Pancreas (tissue), 10 donors: ENCODE measurements around the gene MEOX1. TPM values are rescaled to one million over a fixed set of nuclear protein-coding genes. Genes with fewer than 3 reads are reported as not detected.

ENCODE experiments used
- ATAC-seq, 4 donors: fragments of 200-7000 bp; cut with Tn5 transposase; one replicate each; pipeline versions ENCODE4 v1.8.0 to v1.9.1; 2020; ENCODE audit warnings: mild to moderate bottlenecking in 4 of 4, moderate library complexity in 4 of 4
- DNase-seq, 6 donors: peaks; one replicate each; pipeline ENCODE4 v3.0.0-alpha.2; 2020
- FAIRE-seq: peaks from 2 replicates; lab custom pipeline; 2012; peaks lifted over from hg19 to GRCh38; lab: Jason Lieb, UNC
- H3K27ac ChIP-seq, 4 donors: fragments of 200-600 bp; sonication (generic); 1 replicate in 3 of 4; 2 replicates in 1 of 4; pipeline versions ENCODE4 v1.5.0 to v1.8.0; 2020
- H3K27me3 ChIP-seq, 4 donors: fragments of 200-600 bp; one replicate each; pipeline ENCODE4 v1.8.0; 2021
- H3K36me3 ChIP-seq, 3 donors: fragments of 200-600 bp; sonication (generic) in 1 of 3; one replicate each; pipeline versions ENCODE4 v1.5.0 to v1.8.0; 2020 to 2021
- H3K4me1 ChIP-seq, 3 donors: fragments of 200-600 bp; one replicate each; pipeline ENCODE4 v1.8.0; 2021
- H3K4me3 ChIP-seq, 4 donors: fragments of 200-600 bp; sonication (generic) in 2 of 4; one replicate each; pipeline versions ENCODE4 v1.5.0 to v1.8.0; 2020 to 2021
- H3K9me3 ChIP-seq, 4 donors: fragments of 200-600 bp; one replicate each; pipeline ENCODE4 v1.8.0; 2021
- WGBS, 2 donors: extraction: QIAGEN DNeasy Blood & Tissue Kit; methylation state at CpG; one replicate each; pipeline ENCODE4 v1.1.7; 2013; 5-methylcytosine and 5-hydroxymethylcytosine counted together
- intact Hi-C, 3 donors: fragments of 100-400 bp; cut with DNase I; formaldehyde crosslinking; loops; one replicate each; pipeline versions ENCODE4 v1.11.1 to v1.14.2; 2022
- polyA plus RNA-seq, 2 donors: library from polyadenylated mRNA; stranded (reverse); fragments of 200-250 nt; gene quantifications; one replicate each; pipeline ENCODE4 v1.2.3, GENCODE V29; 2013
- total RNA-seq, 6 donors: library from RNA; stranded (reverse); fragmentation: NEBNext Ultra II Directional in 4 of 6; extraction: Animal tissue kit (Norgen Biotek cat#: 25700) in 4 of 6; gene quantifications; one replicate each; pipeline versions ENCODE4 v1.2.1 to v1.2.4, GENCODE V29; 2021 to 2023
- TF ChIP-seq, protein P1 (sequence below), 4 donors: fragments of 200-600 bp; sonication (generic) in 3 of 4; IDR thresholded peaks; one replicate each; pipeline versions ENCODE4 v1.5.0 to v1.8.0; 2021; ENCODE audit warnings: antibody characterized with exemption in 4 of 4
- donor health status: healthy with polysubstance abuse.
- donor health status: DM: no; HTN: no; CAD: no; lungs with moderate emphysema.
- donor health status: DM: no; HTN: no; CAD: no.
- donor health status: control.
- donor health status: control.
- donor health status: Bipolar disorder and iron deficiency.
- donor health status: DM: yes; HTN: yes; CAD: no.
- donor health status: DM: no; HTN: no; CAD: no.
- donor health status: DM: no; HTN: no; CAD: no.
- donor health status: DM: yes; HTN: yes; CAD: no.

The MEOX1 gene
- total and polyA plus RNA-seq, 8 donors: 0.28 to 4.3 (median 1.1) TPM

DNA sequence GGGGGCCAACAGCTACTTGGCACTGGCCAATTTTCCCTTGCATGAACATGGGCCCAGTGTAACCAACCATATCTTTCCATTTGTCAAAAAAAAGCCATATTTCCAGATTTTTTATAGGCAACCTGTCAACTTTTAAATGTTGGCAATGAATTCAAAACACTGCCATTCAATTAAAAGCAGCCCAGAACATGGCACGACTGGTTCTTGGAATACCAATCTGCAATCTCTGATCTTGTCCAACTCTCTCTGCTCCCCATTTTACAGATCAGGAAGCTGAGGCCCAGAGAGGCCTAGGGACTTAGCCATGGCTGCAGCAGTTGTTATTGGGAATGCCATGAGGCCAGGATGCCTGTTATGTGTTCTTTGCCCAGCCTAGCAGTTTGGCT lies 8.9 kb upstream of the MEOX1 start:
- no peaks in the 10 kb centered on the region for H3K36me3 ChIP-seq
- TF ChIP-seq, protein P1, sequence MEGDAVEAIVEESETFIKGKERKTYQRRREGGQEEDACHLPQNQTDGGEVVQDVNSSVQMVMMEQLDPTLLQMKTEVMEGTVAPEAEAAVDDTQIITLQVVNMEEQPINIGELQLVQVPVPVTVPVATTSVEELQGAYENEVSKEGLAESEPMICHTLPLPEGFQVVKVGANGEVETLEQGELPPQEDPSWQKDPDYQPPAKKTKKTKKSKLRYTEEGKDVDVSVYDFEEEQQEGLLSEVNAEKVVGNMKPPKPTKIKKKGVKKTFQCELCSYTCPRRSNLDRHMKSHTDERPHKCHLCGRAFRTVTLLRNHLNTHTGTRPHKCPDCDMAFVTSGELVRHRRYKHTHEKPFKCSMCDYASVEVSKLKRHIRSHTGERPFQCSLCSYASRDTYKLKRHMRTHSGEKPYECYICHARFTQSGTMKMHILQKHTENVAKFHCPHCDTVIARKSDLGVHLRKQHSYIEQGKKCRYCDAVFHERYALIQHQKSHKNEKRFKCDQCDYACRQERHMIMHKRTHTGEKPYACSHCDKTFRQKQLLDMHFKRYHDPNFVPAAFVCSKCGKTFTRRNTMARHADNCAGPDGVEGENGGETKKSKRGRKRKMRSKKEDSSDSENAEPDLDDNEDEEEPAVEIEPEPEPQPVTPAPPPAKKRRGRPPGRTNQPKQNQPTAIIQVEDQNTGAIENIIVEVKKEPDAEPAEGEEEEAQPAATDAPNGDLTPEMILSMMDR (IDR thresholded peaks at IDR 0.05): no peak
- WGBS, 2 donors: 33 to 39% methylated on average over 1 of the region's 1 CpG
- no peaks in the 10 kb centered on the region for H3K27me3 ChIP-seq
- FAIRE-seq (no peak), ATAC-seq (no peak), DNase-seq (no peak)
- intact Hi-C loops: no loop called here
- H3K27ac ChIP-seq: no peak overlapping the region
- no peaks in the 10 kb centered on the region for H3K9me3 ChIP-seq
- H3K4me3 ChIP-seq: no peak overlapping the region
- peaks cover 0 to 9% (median 0%) of the 10 kb centered on the region in 3 donors for H3K4me1 ChIP-seq

DNA sequence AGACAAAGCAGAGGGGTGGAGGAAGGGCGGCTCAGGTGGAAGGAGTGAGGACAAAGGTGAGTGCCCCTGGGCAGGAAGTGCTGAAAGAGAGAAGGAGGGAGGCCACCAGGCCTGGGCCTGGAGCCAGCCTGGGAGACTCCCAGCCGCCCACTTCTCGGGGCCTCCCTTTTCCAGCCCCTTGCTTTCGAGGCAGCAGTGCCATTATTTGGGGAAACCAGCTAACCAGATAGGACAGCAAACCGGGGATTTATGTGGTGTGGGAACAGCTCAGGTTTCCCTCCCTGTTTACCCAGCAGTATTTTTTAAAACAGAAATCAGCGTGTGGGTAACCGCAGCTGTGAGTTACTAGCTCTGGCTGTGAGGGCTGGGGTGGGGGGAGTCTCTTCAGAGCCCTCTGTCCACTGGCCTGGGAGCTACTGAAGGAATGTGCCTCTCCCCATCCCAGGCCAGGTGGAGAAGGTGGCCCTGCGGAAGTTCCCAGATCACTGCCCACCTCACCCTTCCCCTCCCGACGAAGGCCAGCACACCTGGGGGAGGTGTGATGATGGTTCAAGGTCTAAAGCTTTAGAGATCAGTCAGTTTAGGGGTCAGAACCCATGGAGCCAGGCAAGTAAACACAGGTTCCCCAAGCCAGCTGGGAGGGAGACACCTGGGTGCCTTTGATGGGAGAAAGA lies 8.4 kb upstream of the MEOX1 start:
- WGBS, 2 donors: 40 to 41% methylated on average over 10 of the region's 10 CpGs
- DNase-seq (peak in 2 of 6 donors; percentile 17), ATAC-seq (peak; percentile 29 to 69 (median 46)), FAIRE-seq (no peak)
- H3K27me3 ChIP-seq: no peaks in the 10 kb centered on the region
- intact Hi-C loops: no loop called here
- peaks cover 0 to 9% (median 0%) of the 10 kb centered on the region in 3 donors for H3K4me1 ChIP-seq
- no peaks in the 10 kb centered on the region for H3K9me3 ChIP-seq
- no peak overlapping the region for H3K27ac ChIP-seq
- H3K4me3 ChIP-seq: no peak overlapping the region
- TF ChIP-seq, protein P1 (IDR thresholded peaks at IDR 0.05): no peak
- H3K36me3 ChIP-seq: no peaks in the 10 kb centered on the region

DNA sequence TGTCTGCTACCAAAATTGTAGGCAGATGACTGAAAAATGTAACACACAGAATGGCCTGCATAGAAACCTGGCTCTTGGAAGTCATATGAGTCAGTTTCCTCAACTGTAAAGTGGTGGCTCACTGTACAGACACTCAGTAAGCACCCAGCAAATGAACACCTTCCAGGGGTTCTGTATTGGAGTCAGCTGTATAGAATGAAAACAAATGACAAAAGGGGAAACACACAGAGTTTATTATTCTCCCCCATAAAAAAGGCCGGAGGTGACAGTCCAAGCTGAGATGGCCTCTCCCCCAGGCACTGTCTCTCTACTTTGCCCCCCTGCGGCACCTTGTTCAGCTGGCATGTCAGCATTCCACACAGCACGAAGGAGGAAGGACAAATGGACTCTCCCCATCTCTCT lies 6.2 kb upstream of the MEOX1 start:
- DNase-seq (no peak), ATAC-seq (no peak), FAIRE-seq (no peak)
- Histone ChIP-seq H3K36me3 (no peaks in the 10 kb centered on the region), H3K4me3 (no peak overlapping the region), H3K9me3 (no peaks in the 10 kb centered on the region), H3K27ac (no peak overlapping the region), H3K27me3 (no peaks in the 10 kb centered on the region), H3K4me1 (peaks cover 0 to 9% (median 0%) of the 10 kb centered on the region in 3 donors)
- 60 to 63% methylated on average over 3 of the region's 3 CpGs for WGBS, 2 donors
- TF ChIP-seq, protein P1 (IDR thresholded peaks at IDR 0.05): no peak
- intact Hi-C loops: no loop called here

DNA sequence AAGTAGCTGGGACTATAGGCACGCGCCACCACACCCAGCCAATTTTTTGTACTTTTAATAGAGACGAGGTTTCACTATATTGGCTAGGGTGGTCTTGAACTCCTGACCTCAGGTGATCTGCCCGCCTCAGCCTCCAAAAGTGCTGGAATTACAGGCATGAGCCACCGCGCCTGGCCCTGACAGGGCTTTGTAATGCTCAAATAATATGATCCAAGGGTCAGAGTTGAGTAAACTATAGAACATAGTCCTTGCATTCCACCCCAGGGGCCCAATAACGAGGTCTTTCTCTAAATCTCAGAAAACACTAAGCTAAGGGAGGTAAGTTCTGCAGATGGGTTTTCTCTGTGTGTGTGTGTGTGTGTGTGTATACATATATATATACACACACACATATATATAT lies 5.8 kb upstream of the MEOX1 start:
- intact Hi-C loops: no loop called here
- Histone ChIP-seq H3K4me3 (no peak overlapping the region), H3K36me3 (no peaks in the 10 kb centered on the region), H3K27me3 (no peaks in the 10 kb centered on the region), H3K27ac (no peak overlapping the region), H3K9me3 (no peaks in the 10 kb centered on the region), H3K4me1 (peaks cover 0 to 9% (median 0%) of the 10 kb centered on the region in 3 donors)
- ATAC-seq: no peak
- 78 to 89% methylated on average over 7 of the region's 7 CpGs for WGBS, 2 donors
- no peak for DNase-seq
- TF ChIP-seq, protein P1 (IDR thresholded peaks at IDR 0.05): no peak
- FAIRE-seq: no peak

DNA sequence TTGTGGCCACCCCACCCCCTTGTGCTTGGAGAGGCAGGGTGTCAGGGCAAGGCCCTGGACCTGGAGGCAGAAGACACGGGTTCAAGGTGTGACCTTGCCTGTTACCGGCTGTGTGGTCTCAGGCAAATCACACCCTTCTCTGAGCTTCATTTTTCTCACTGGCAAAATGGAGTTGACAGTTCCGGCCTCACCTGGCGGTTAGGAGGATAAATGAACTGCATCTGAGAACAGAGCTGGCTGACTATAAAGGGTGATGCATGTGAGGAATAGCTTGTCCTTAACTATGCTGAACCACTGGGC lies 4.2 kb upstream of the MEOX1 start:
- no peak for DNase-seq
- Histone ChIP-seq H3K4me3 (no peak overlapping the region), H3K27me3 (no peaks in the 10 kb centered on the region), H3K4me1 (peaks cover 0 to 9% (median 0%) of the 10 kb centered on the region in 3 donors), H3K9me3 (no peaks in the 10 kb centered on the region), H3K27ac (no peak overlapping the region), H3K36me3 (no peaks in the 10 kb centered on the region)
- no peak for FAIRE-seq
- intact Hi-C loops: no loop called here
- WGBS, 2 donors: 79 to 85% methylated on average over 4 of the region's 4 CpGs
- TF ChIP-seq, protein P1 (IDR thresholded peaks at IDR 0.05): no peak
- no peak for ATAC-seq
